Heart left ventricle (tissue), 16 donors: ENCODE measurements around the gene ZC3H18. TPM values are rescaled to one million over a fixed set of nuclear protein-coding genes. Genes with fewer than 3 reads are reported as not detected.

Source experiments
- ATAC-seq, 4 donors: fragments of 200-7000 bp; cut with Tn5 transposase; one replicate each; pipeline ENCODE4 v1.9.1; 2020 to 2022; ENCODE audit warnings: moderate library complexity in 4 of 4, mild to moderate bottlenecking in 3 of 4, moderate number of reproducible peaks in 1 of 4
- DNase-seq, 5 donors: peaks; one replicate each; pipeline ENCODE4 v3.0.0-alpha.2; 2020
- H3K27ac ChIP-seq, 12 donors: fragments of 200-600 bp; sonication (generic) in 4 of 12; one replicate each; pipeline versions ENCODE4 v1.5.0 to v1.8.0; 2016 to 2022; ENCODE audit warnings: mild to moderate bottlenecking in 2 of 12
- H3K27me3 ChIP-seq, 9 donors: fragments of 200-600 bp; sonication (generic) in 2 of 9; one replicate each; pipeline versions ENCODE4 v1.5.1 to v1.8.0; 2016 to 2022; ENCODE audit warnings: mild to moderate bottlenecking in 3 of 9
- H3K36me3 ChIP-seq, 9 donors: fragments of 200-600 bp; sonication (generic) in 2 of 9; one replicate each; pipeline versions ENCODE4 v1.5.0 to v1.8.0; 2018 to 2022; ENCODE audit warnings: mild to moderate bottlenecking in 2 of 9
- H3K4me1 ChIP-seq, 12 donors: fragments of 200-600 bp; sonication (generic) in 4 of 12; one replicate each; pipeline versions ENCODE4 v1.5.0 to v1.8.0; 2016 to 2022; ENCODE audit warnings: mild to moderate bottlenecking in 3 of 12
- H3K4me3 ChIP-seq, 12 donors: fragments of 200-600 bp; sonication (generic) in 4 of 12; one replicate each; pipeline versions ENCODE4 v1.5.0 to v1.8.0; 2017 to 2022; ENCODE audit warnings: mild to moderate bottlenecking in 9 of 12, moderate library complexity in 4 of 12
- H3K9me3 ChIP-seq, 12 donors: fragments of 200-600 bp; sonication (generic) in 4 of 12; one replicate each; pipeline versions ENCODE4 v1.5.0 to v1.8.0; 2016 to 2022; ENCODE audit warnings: mild to moderate bottlenecking in 1 of 12
- CTCF ChIP-seq, 12 donors: fragments of 200-600 bp; sonication (generic) in 4 of 12; IDR thresholded peaks; one replicate each; pipeline versions ENCODE4 v1.5.0 to v1.8.0; 2018 to 2022; ENCODE audit warnings: antibody characterized with exemption in 12 of 12, mild to moderate bottlenecking in 5 of 12
- POLR2A ChIP-seq, 2 donors: fragments of 450-650 bp; IDR thresholded peaks; one replicate each; pipeline ENCODE4 v1.6.1; 2017; ENCODE audit warnings: antibody characterized with exemption in 2 of 2, mild to moderate bottlenecking in 2 of 2, moderate library complexity in 2 of 2
- WGBS, 4 donors: extraction: QIAGEN DNeasy Blood & Tissue Kit in 2 of 4; methylation state at CpG; one replicate each; pipeline versions ENCODE4 v1.1.5 to v1.1.7; 2013 to 2018; 5-methylcytosine and 5-hydroxymethylcytosine counted together
- intact Hi-C, 10 donors: fragments of 100-400 bp; cut with DNase I; formaldehyde crosslinking; loops; one replicate each; pipeline versions ENCODE4 v1.11.1 to v1.14.2; 2022
- polyA plus RNA-seq, 2 donors: library from polyadenylated mRNA; stranded (reverse); fragments of 200-250 nt; gene quantifications; one replicate each; pipeline ENCODE4 v1.2.3, GENCODE V29; 2013
- total RNA-seq, 9 donors: library from RNA; depleted of rRNA in 2 of 9; stranded (reverse); fragments of >200 nt in 2 of 9; fragmentation: NEBNext Ultra II Directional in 3 of 9; extraction: Animal tissue kit (Norgen Biotek cat#: 25700) in 3 of 9; gene quantifications; one replicate each; pipeline versions ENCODE4 v1.1.0 to v1.2.4, GENCODE V29; 2016 to 2023
- donor health status: ischemic (EF 13 %, LVEDD 7.1; RV severe dilation, severe dysfunction).
- donor health status: healthy with polysubstance abuse.
- donor health status: DM: no; HTN: yes; CAD: no.
- donor health status: DM: no; HTN: no; CAD: no.
- donor health status: ischemic (EF 25% LVEDD 6.9; RV normal size, moderate dysfunction).
- donor health status: ischemic (EF 25% LVEDD 5.7; RV mildly dilated, moderate dysfunction).
- donor health status: healthy.
- donor health status: DM: yes; HTN: yes; CAD: no.
- donor health status: ischemic (EF 35%, LVEDD 5.7; RV mildly dilated, moderate dysfunction).
- donor health status: nonischemic (EF 11% LVEDD 7.7; RV severe dilation, severe dysfunction).
- donor health status: DM: yes; HTN: yes; CAD: no.
- donor health status: PGD.
- donor health status: ischemic (EF 29% LVEDD 5.4; RV normal size, mild dysfunction).
- donor health status: nonischemic (EF 23%, LVEDD 6.1; RV moderate dilation, normal function).

Gene ZC3H18
- total and polyA plus RNA-seq, 11 donors, result 8.4 to 28.4 (median 21.9) TPM

- H3K4me1 ChIP-seq, result peaks cover 0 to 16% (median 10%) of the 10 kb centered on the region in 12 donors
- no peak for TF ChIP-seq CTCF (IDR thresholded peaks at IDR 0.05)
- no peaks in the 10 kb centered on the region for H3K27me3 ChIP-seq
- DNase-seq, result no peak
- H3K36me3 ChIP-seq, result peaks cover 0 to 46% (median 11%) of the 10 kb centered on the region in 9 donors
- intact Hi-C loops, result no loop called here
- ATAC-seq, result no peak
- no peak overlapping the region for H3K4me3 ChIP-seq
- no peak overlapping the region for H3K27ac ChIP-seq
- no peaks in the 10 kb centered on the region for H3K9me3 ChIP-seq
- 88 to 95% (median 93%) methylated on average over 12 to 29 of the region's 29 CpGs for WGBS, 4 donors
These were observed 85.6 kb downstream of the ZC3H18 start for GRCh38 chr16:88655733-88656281.

- TF ChIP-seq CTCF (IDR thresholded peaks at IDR 0.05), result no peak
- no peak for TF ChIP-seq POLR2A (IDR thresholded peaks at IDR 0.05)
- ATAC-seq, result no peak
- Histone ChIP-seq H3K9me3 (no peaks in the 10 kb centered on the region), H3K4me1 (peaks cover 0 to 11% (median 4%) of the 10 kb centered on the region in 12 donors), H3K36me3 (peaks cover 0 to 46% (median 11%) of the 10 kb centered on the region in 9 donors), H3K27me3 (no peaks in the 10 kb centered on the region), H3K27ac (no peak overlapping the region), H3K4me3 (no peak overlapping the region)
- WGBS, 4 donors, result 86 to 90% (median 88%) methylated on average over 20 to 25 of the region's 25 CpGs
- DNase-seq, result no peak
- intact Hi-C loops, result no loop called here
These were observed 86.2 kb downstream of the ZC3H18 start for GRCh38 chr16:88656291-88656980.

GRCh38 chr16:88657371-88657770, 87.2 kb downstream of the ZC3H18 start:
- Histone ChIP-seq H3K36me3 (peaks cover 0 to 46% (median 11%) of the 10 kb centered on the region in 9 donors), H3K4me3 (no peak overlapping the region), H3K4me1 (peaks cover 0 to 11% (median 6%) of the 10 kb centered on the region in 12 donors), H3K27me3 (no peaks in the 10 kb centered on the region), H3K9me3 (no peaks in the 10 kb centered on the region), H3K27ac (no peak overlapping the region)
- WGBS, 4 donors, result 80 to 94% (median 93%) methylated on average over 3 to 19 of the region's 19 CpGs
- ATAC-seq (no peak), DNase-seq (no peak)
- intact Hi-C loops, result no loop called here
- no peak for TF ChIP-seq CTCF (IDR thresholded peaks at IDR 0.05)
- no peak for TF ChIP-seq POLR2A (IDR thresholded peaks at IDR 0.05)

- ATAC-seq, result no peak
- 87 to 96% (median 92%) methylated on average over 13 to 15 of the region's 15 CpGs for WGBS, 4 donors
- Histone ChIP-seq H3K27ac (no peak overlapping the region), H3K4me1 (peaks cover 0 to 13% (median 8%) of the 10 kb centered on the region in 12 donors), H3K9me3 (no peaks in the 10 kb centered on the region), H3K4me3 (no peak overlapping the region), H3K36me3 (peaks cover 0 to 38% (median 8%) of the 10 kb centered on the region in 9 donors), H3K27me3 (no peaks in the 10 kb centered on the region)
- intact Hi-C loops, result no loop called here
- TF ChIP-seq POLR2A (IDR thresholded peaks at IDR 0.05), result no peak
- DNase-seq, result no peak
These were observed 88.5 kb downstream of the ZC3H18 start for GRCh38 chr16:88658714-88659113.
